DOHH2 (cell line): ENCODE data around the gene POMP.

Experiments used
- H3F3A ChIP-seq: fragments of 200-600 bp; sonication (generic), shearing (Covaris generic); 2 replicates; pipeline ENCODE4 v1.6.0; 2016; ENCODE audit warnings: antibody characterized with exemption, mild to moderate bottlenecking; ENCODE audit not compliant: control insufficient read depth, insufficient read depth
- H3K27ac ChIP-seq: fragments of 200-600 bp; sonication (generic); 2 replicates; pipeline ENCODE4 v1.5.1; 2014; ENCODE audit warnings: low read depth, mild to moderate bottlenecking, low read length, moderate library complexity
- H3K27me3 ChIP-seq: fragments of 200-600 bp; sonication (generic); 2 replicates; pipeline ENCODE4 v1.6.1; 2014; ENCODE audit warnings: mild to moderate bottlenecking, low read length, mixed read lengths; ENCODE audit not compliant: control insufficient read depth
- H3K36me3 ChIP-seq: fragments of 200-600 bp; sonication (generic); 2 replicates; pipeline ENCODE4 v1.6.1; 2014; ENCODE audit warnings: mild to moderate bottlenecking, low read length, moderate library complexity, mixed read lengths; ENCODE audit not compliant: control insufficient read depth
- H3K4me1 ChIP-seq: fragments of 200-600 bp; sonication (generic); 2 replicates; pipeline ENCODE4 v1.6.1; 2014; ENCODE audit warnings: mild to moderate bottlenecking, low read length, mixed read lengths; ENCODE audit not compliant: control insufficient read depth
- H3K4me2 ChIP-seq: fragments of 200-600 bp; sonication (generic); 2 replicates; pipeline ENCODE4 v1.6.0; 2014; ENCODE audit warnings: mild to moderate bottlenecking, low read length, moderate library complexity
- H3K4me3 ChIP-seq: fragments of 200-600 bp; sonication (generic); 2 replicates; pipeline ENCODE4 v1.5.1; 2014; ENCODE audit warnings: mild to moderate bottlenecking, low read length, mixed read lengths
- H3K79me2 ChIP-seq: fragments of 200-600 bp; sonication (generic); 2 replicates; pipeline ENCODE4 v1.6.1; 2014; ENCODE audit warnings: mild to moderate bottlenecking, low read length, mixed read lengths; ENCODE audit not compliant: control insufficient read depth
- H3K9me2 ChIP-seq: fragments of 200-600 bp; sonication (generic); replicated peaks from 2 replicates; pipeline ENCODE4 v1.6.1; 2014; ENCODE audit warnings: mild to moderate bottlenecking, low read length, mixed read lengths; ENCODE audit not compliant: control insufficient read depth
- H3K9me3 ChIP-seq: fragments of 200-600 bp; sonication (generic); 2 replicates; pipeline ENCODE4 v1.6.1; 2014; ENCODE audit warnings: antibody characterized with exemption, low read length, mixed read lengths; ENCODE audit not compliant: control insufficient read depth, insufficient read depth
- H4K20me1 ChIP-seq: fragments of 200-600 bp; sonication (generic); 2 replicates; pipeline ENCODE4 v1.6.0; 2014; ENCODE audit warnings: low read depth, mild to moderate bottlenecking, antibody characterized with exemption, low read length, moderate library complexity; ENCODE audit not compliant: control insufficient read depth, insufficient read depth
- CTCF ChIP-seq: fragments of 200-600 bp; sonication (generic); IDR thresholded peaks from one replicate; pipeline ENCODE4 v1.5.1; 2014; ENCODE audit warnings: antibody characterized with exemption, mild to moderate bottlenecking, low read depth, low read length; ENCODE audit not compliant: poor library complexity, severe bottlenecking
- EZH2phosphoT487 ChIP-seq: fragments of 200-600 bp; sonication (generic); IDR thresholded peaks from 2 replicates; pipeline ENCODE4 v1.6.1; 2017; ENCODE audit warnings: borderline replicate concordance, mild to moderate bottlenecking, antibody characterized with exemption, low read length, moderate library complexity, mixed read lengths

POMP gene

GRCh38 chr13:28641600-28641926 lies 17.4 kb upstream of the POMP start:
- no peaks in the 10 kb centered on the region for H3K27me3 ChIP-seq
- TF ChIP-seq EZH2phosphoT487 (no peak), CTCF (no peak)
- H3K79me2 ChIP-seq = no peaks in the 10 kb centered on the region
- H3K36me3 ChIP-seq = no peaks in the 10 kb centered on the region
- H3K9me2 ChIP-seq = no peaks in the 10 kb centered on the region
- no peak overlapping the region for H3K4me2 ChIP-seq
- no peaks in the 10 kb centered on the region for H4K20me1 ChIP-seq
- H3K4me3 ChIP-seq = no peak overlapping the region
- no peaks in the 10 kb centered on the region for H3K9me3 ChIP-seq
- no peak overlapping the region for H3K27ac ChIP-seq
- H3F3A ChIP-seq = no peaks in the 10 kb centered on the region
- H3K4me1 ChIP-seq = peaks cover 34% of the 10 kb centered on the region

GRCh38 chr13:28650284-28650683 lies 8.6 kb upstream of the POMP start:
- no peaks in the 10 kb centered on the region for H3K9me2 ChIP-seq
- H3K4me1 ChIP-seq = no peaks in the 10 kb centered on the region
- TF ChIP-seq CTCF = no peak
- TF ChIP-seq EZH2phosphoT487 = no peak
- H3K79me2 ChIP-seq = no peaks in the 10 kb centered on the region
- no peak overlapping the region for H3K27ac ChIP-seq
- H3K36me3 ChIP-seq = peaks cover 6% of the 10 kb centered on the region; the same call in 1 of the 2 replicates
- H3K9me3 ChIP-seq = no peaks in the 10 kb centered on the region
- H3K27me3 ChIP-seq = no peaks in the 10 kb centered on the region
- no peak overlapping the region for H3K4me3 ChIP-seq
- no peaks in the 10 kb centered on the region for H3F3A ChIP-seq
- no peaks in the 10 kb centered on the region for H4K20me1 ChIP-seq
- no peak overlapping the region for H3K4me2 ChIP-seq

DNA sequence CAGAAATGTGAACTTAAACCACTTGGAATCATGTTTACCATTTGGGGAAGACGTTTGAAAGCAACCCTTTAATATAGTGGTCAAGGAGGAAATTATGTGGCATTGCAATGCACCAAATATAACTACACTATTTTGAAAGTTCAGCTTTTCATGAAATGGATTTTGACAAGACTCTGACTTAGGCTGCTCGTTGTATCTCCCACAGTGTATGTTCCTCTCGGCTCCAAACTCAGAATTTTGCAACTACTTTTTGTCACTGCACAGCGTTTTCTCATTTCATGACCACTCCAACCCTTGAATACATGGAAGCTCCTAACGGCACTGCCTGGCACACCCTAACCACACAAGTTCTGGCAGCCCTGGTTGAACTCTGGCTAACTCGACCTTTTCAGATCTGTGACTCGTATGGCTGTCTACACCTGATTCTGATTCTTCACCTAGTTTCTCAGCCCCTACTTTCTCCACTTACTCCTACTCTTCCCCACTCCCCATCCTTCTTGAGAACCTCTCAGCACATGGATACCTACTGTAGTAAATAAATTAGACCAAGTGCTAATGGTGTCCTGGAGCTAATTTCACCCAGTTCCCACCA lies 7.0 kb upstream of the POMP start:
- Histone ChIP-seq H3K27me3 (no peaks in the 10 kb centered on the region), H3K27ac (no peak overlapping the region), H3K4me2 (no peak overlapping the region), H3K9me3 (no peaks in the 10 kb centered on the region), H3K9me2 (no peaks in the 10 kb centered on the region), H3K79me2 (peaks cover 16% of the 10 kb centered on the region), H3K36me3 (peaks cover 6% of the 10 kb centered on the region; the same call in 1 of the 2 replicates), H3K4me1 (peaks cover 15% of the 10 kb centered on the region), H3K4me3 (no peak overlapping the region), H4K20me1 (no peaks in the 10 kb centered on the region), H3F3A (no peaks in the 10 kb centered on the region)
- TF ChIP-seq EZH2phosphoT487 = no peak
- no peak for TF ChIP-seq CTCF
